Neural progenitor cell (in vitro differentiated cells): ENCODE results near the gene CHPF. TPM values are rescaled to one million over a fixed set of nuclear protein-coding genes. Genes with fewer than 3 reads are reported as not detected.

ENCODE experiments used
- DNase-seq: peaks from one replicate; pipeline ENCODE4 v3.0.0-alpha.2; 2016; ENCODE audit warnings: low spot score
- H2AFZ ChIP-seq: fragments of 200-600 bp; sonication (generic); replicated peaks from 2 replicates; pipeline ENCODE4 v1.6.1; 2016; ENCODE audit warnings: antibody characterized with exemption
- H3F3A ChIP-seq: fragments of 200-600 bp; sonication (generic); 2 replicates; pipeline ENCODE4 v1.6.1; 2016; ENCODE audit warnings: antibody characterized with exemption, low read depth
- H3K27ac ChIP-seq: fragments of 200-600 bp; sonication (generic); 2 replicates; pipeline ENCODE4 v1.5.1; 2016; ENCODE audit warnings: mild to moderate bottlenecking
- H3K27me3 ChIP-seq: fragments of 200-600 bp; sonication (generic); 2 replicates; pipeline ENCODE4 v1.6.1; 2016; ENCODE audit warnings: mild to moderate bottlenecking, moderate library complexity
- H3K36me3 ChIP-seq: fragments of 200-600 bp; sonication (generic); 2 replicates; pipeline ENCODE4 v1.5.1; 2016
- H3K4me1 ChIP-seq: fragments of 200-600 bp; sonication (generic); 2 replicates; pipeline ENCODE4 v1.6.1; 2016; ENCODE audit warnings: mixed run types
- H3K4me2 ChIP-seq: fragments of 200-600 bp; sonication (generic); 2 replicates; pipeline ENCODE4 v1.6.1; 2016
- H3K4me3 ChIP-seq: fragments of 200-600 bp; sonication (generic); 2 replicates; pipeline ENCODE4 v1.5.1; 2016
- H3K79me2 ChIP-seq: fragments of 200-600 bp; sonication (generic); 2 replicates; pipeline ENCODE4 v1.6.1; 2016; ENCODE audit warnings: low read depth
- H3K9ac ChIP-seq: fragments of 200-600 bp; sonication (generic); 2 replicates; pipeline ENCODE4 v1.6.1; 2016
- H3K9me3 ChIP-seq: fragments of 200-600 bp; sonication (generic); 2 replicates; pipeline ENCODE4 v1.5.1; 2016; ENCODE audit warnings: low read depth
- H4K20me1 ChIP-seq: fragments of 200-600 bp; sonication (generic); 2 replicates; pipeline ENCODE4 v1.6.1; 2016; ENCODE audit warnings: low read depth
- H3K27ac Mint-ChIP-seq: 3 replicates; pipeline ENCODE4 v1.8.0; 2021; ENCODE audit warnings: mixed read lengths
- H3K27me3 Mint-ChIP-seq: 2 replicates; pipeline ENCODE4 v1.8.0; 2022; ENCODE audit warnings: low read depth, mild to moderate bottlenecking, inconsistent platforms, moderate library complexity, mixed read lengths; ENCODE audit not compliant: insufficient read depth
- H3K36me3 Mint-ChIP-seq: 3 replicates; pipeline ENCODE4 v1.8.0; 2021; ENCODE audit warnings: mixed read lengths
- H3K4me1 Mint-ChIP-seq: 3 replicates; pipeline ENCODE4 v1.8.0; 2021; ENCODE audit warnings: mixed read lengths
- H3K4me3 Mint-ChIP-seq: 3 replicates; pipeline ENCODE4 v1.8.0; 2021; ENCODE audit warnings: mild to moderate bottlenecking, moderate library complexity, mixed read lengths
- H3K9me3 Mint-ChIP-seq: 3 replicates; pipeline ENCODE4 v1.8.0; 2020; ENCODE audit warnings: mixed read lengths
- EZH2 ChIP-seq: fragments of 200-600 bp; sonication (generic); IDR thresholded peaks from 2 replicates; pipeline ENCODE4 v1.6.1; 2017; ENCODE audit warnings: antibody characterized with exemption, mild to moderate bottlenecking, moderate library complexity
- EZH2phosphoT487 ChIP-seq: fragments of 200-600 bp; sonication (generic); IDR thresholded peaks from 2 replicates; pipeline ENCODE4 v1.6.1; 2017; ENCODE audit warnings: antibody characterized with exemption
- total RNA-seq: library from RNA; depleted of rRNA; stranded (reverse); fragments of >200 nt; gene quantifications from 2 replicates; pipeline ENCODE4 v1.2.3, GENCODE V29; 2015; ENCODE audit warnings: low replicate concordance
- TF ChIP-seq, protein P1 (sequence below): fragments of 200-600 bp; sonication (generic); IDR thresholded peaks from 2 replicates; pipeline ENCODE4 v1.5.1; 2017; ENCODE audit warnings: antibody characterized with exemption, mild to moderate bottlenecking

The CHPF gene
- total RNA-seq, 1 donor from 2014 or later, result 6.7 TPM

DNA sequence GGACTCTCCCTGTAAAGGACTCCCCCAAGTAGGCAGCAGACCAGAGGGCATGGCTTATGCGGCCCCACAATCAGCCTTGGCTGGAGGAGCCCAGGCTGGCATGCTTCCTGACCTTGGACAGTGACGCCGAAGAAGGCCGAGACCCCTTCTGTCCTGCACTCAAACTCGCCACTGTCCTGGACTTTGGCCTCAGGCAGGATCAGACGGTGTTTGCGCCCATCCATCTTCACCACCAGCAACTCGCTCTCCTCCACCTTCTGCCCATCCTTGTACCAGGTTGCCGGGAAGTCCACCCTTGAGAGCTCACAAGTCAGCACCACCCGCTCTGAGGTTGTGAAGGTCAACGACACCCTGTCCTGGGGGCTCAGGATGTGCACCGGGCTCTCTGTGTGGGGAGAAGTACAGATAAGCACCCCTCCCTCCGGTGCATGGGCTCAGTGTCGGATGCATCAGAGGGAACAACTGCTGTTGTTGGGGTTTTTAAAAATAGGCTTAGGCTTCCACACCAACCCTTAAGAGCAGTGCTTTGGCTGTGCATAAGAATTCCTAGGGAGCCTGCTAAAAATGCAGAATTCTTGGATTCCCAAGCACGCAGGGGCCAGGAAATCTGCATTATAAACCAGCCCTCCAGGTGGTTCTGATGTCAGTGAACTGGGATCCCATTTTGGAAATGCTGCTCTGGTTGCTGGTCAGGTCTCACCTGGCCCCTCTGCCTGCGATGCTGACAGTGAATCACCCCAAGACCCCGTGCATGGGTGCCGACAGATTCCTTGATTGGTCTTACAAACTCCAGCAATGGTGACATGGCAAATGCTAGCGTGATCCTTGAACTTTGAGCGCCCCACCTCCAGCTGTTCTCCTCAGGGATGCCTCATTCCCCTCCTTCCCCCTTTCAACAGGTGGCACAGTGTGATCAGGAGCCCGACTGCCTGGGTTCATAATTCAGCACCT, 21.8 kb upstream of the CHPF start:
- Histone ChIP-seq H3K36me3 (no peaks in the 10 kb centered on the region), H2AFZ (no peak overlapping the region), H3K9me3 (no peaks in the 10 kb centered on the region), H3F3A (no peaks in the 10 kb centered on the region), H3K4me3 (no peak overlapping the region), H3K27me3 (peaks cover 13% of the 10 kb centered on the region), H4K20me1 (peaks cover 26% of the 10 kb centered on the region), H3K9ac (no peak overlapping the region), H3K79me2 (peaks cover 10% of the 10 kb centered on the region), H3K27ac (no peak overlapping the region), H3K4me2 (no peak overlapping the region), H3K4me1 (peaks cover 8% of the 10 kb centered on the region)
- Mint-ChIP-seq H3K4me1 (peaks cover 27% of the 10 kb centered on the region), H3K27me3 (peaks cover 11% of the 10 kb centered on the region), H3K9me3 (peaks cover 4% of the 10 kb centered on the region), H3K4me3 (no peak overlapping the region), H3K36me3 (peaks cover 38% of the 10 kb centered on the region), H3K27ac (no peak overlapping the region)
- no peak for DNase-seq
- TF ChIP-seq EZH2phosphoT487 (no peak), EZH2 (no peak)
- TF ChIP-seq, protein P1, sequence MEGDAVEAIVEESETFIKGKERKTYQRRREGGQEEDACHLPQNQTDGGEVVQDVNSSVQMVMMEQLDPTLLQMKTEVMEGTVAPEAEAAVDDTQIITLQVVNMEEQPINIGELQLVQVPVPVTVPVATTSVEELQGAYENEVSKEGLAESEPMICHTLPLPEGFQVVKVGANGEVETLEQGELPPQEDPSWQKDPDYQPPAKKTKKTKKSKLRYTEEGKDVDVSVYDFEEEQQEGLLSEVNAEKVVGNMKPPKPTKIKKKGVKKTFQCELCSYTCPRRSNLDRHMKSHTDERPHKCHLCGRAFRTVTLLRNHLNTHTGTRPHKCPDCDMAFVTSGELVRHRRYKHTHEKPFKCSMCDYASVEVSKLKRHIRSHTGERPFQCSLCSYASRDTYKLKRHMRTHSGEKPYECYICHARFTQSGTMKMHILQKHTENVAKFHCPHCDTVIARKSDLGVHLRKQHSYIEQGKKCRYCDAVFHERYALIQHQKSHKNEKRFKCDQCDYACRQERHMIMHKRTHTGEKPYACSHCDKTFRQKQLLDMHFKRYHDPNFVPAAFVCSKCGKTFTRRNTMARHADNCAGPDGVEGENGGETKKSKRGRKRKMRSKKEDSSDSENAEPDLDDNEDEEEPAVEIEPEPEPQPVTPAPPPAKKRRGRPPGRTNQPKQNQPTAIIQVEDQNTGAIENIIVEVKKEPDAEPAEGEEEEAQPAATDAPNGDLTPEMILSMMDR, result no peak

DNA sequence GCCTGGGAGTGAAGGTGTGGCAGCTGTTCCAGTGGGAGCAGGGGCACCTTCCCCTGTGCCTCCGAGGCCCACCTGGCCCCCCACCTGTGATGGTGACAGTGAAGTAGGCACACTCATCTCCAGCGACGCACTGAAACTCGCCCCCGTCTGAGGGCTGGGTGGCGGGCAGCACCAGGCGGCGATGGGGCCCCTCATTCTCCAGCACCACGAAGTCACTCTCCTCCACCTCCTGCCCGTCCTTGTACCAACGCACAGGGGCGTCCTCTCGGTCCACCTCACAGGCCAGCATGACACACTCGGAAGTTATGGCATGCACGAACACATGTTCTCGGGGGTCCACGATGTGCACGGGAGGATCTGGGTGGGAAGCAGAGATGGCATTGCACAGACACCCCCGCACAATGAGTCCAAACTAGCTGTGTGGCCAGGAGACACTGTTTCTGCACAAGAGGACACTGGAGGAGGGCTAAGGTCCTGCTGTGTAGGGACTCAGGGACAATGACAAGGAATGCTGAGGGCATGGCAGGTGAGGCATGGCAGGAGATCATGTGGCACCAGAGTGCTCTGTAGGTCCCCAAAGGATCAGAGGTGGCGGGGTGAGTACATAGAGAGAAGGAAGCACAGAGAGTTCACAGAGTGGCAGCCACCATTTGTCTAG, 19.8 kb upstream of the CHPF start:
- Mint-ChIP-seq H3K36me3 (peaks cover 34% of the 10 kb centered on the region), H3K4me3 (no peak overlapping the region), H3K4me1 (peaks cover 15% of the 10 kb centered on the region), H3K27ac (no peak overlapping the region), H3K9me3 (peaks cover 4% of the 10 kb centered on the region), H3K27me3 (peaks cover 11% of the 10 kb centered on the region)
- Histone ChIP-seq H3K9me3 (no peaks in the 10 kb centered on the region), H3K4me1 (no peaks in the 10 kb centered on the region), H4K20me1 (peaks cover 13% of the 10 kb centered on the region), H3F3A (peaks cover 5% of the 10 kb centered on the region), H3K79me2 (no peaks in the 10 kb centered on the region), H3K36me3 (no peaks in the 10 kb centered on the region), H3K4me3 (no peak overlapping the region), H2AFZ (no peak overlapping the region), H3K27ac (no peak overlapping the region), H3K27me3 (no peaks in the 10 kb centered on the region), H3K9ac (no peak overlapping the region), H3K4me2 (no peak overlapping the region)
- TF ChIP-seq EZH2phosphoT487 (no peak), EZH2 (no peak)
- TF ChIP-seq, protein P1, result no peak
- no peak for DNase-seq

- Mint-ChIP-seq H3K36me3 (peaks cover 32% of the 10 kb centered on the region), H3K4me1 (peaks cover 11% of the 10 kb centered on the region), H3K27me3 (peaks cover 11% of the 10 kb centered on the region), H3K27ac (no peak overlapping the region), H3K4me3 (no peak overlapping the region), H3K9me3 (peaks cover 4% of the 10 kb centered on the region)
- no peak overlapping the region for H3K9ac ChIP-seq
- no peak overlapping the region for H3K4me3 ChIP-seq
- no peak overlapping the region for H3K4me2 ChIP-seq
- H3K9me3 ChIP-seq, result no peaks in the 10 kb centered on the region
- H2AFZ ChIP-seq, result no peak overlapping the region
- no peaks in the 10 kb centered on the region for H3K79me2 ChIP-seq
- H4K20me1 ChIP-seq, result peaks cover 13% of the 10 kb centered on the region
- no peaks in the 10 kb centered on the region for H3K27me3 ChIP-seq
- no peaks in the 10 kb centered on the region for H3K4me1 ChIP-seq
- H3F3A ChIP-seq, result peaks cover 5% of the 10 kb centered on the region
- TF ChIP-seq, protein P1, result no peak
- no peak for TF ChIP-seq EZH2
- TF ChIP-seq EZH2phosphoT487, result no peak
- H3K27ac ChIP-seq, result no peak overlapping the region
- DNase-seq, result no peak
- H3K36me3 ChIP-seq, result no peaks in the 10 kb centered on the region
Measured at GRCh38 chr2:219562049-219563020, 18.7 kb upstream of the CHPF start.
